ENCODE measurements around the gene MCM3AP.

The MCM3AP gene

GRCh38 chr21:46269466-46269865 is 15.9 kb downstream of the MCM3AP start:
- no peak for DNase-seq (ENCODE audit: low read depth)

DNA sequence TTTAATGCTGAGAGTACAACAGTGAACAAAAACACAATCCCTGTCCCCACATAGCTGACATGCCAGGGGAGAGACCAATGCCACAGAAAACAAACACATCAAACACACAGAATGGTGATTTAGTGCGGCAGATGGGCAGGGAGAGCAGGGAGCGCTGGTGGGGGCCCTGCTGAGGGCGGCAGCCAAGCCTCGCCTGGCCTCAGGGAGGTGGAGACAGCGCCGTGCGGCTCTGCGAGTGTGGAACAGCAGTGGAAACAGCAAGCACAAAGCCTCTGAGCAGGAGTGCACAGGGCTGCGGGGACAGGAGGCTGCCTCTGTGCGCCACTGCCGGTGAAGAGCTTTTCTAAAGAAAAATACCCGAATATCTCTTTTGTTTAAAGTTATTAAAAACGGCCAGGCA is 17.0 kb downstream of the MCM3AP start:
- no peak for DNase-seq (ENCODE audit: low read depth)

DNA sequence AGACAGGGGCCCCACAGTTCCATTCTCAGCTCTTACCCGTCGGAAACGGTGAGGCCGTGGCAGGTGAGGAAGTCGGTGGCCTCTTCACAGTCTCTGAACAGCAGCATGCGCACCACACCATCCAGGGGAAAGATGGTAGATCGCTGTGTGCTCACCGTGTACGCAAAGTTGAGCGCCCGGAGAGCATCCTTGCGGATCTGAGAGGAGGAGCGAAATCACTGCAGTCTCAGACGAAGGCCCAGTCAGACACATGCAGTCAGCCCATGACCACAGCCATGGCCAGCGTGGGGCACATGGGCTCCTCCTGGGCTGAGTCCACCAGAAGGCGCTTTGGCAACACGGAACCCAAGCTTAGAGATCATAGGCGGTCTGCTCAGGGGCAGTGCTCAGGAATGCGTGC is 18.5 kb downstream of the MCM3AP start:
- DNase-seq (ENCODE audit: low read depth), result no peak

- no peak for DNase-seq (ENCODE audit: low read depth)
Measured at GRCh38 chr21:46265736-46266525, 19.5 kb downstream of the MCM3AP start.

- no peak for DNase-seq (ENCODE audit: low read depth)
Measured at GRCh38 chr21:46264690-46265144, 20.7 kb downstream of the MCM3AP start.

GRCh38 chr21:46264046-46264689 is 21.2 kb downstream of the MCM3AP start:
- no peak for DNase-seq (ENCODE audit: low read depth)

- no peak for DNase-seq (ENCODE audit: low read depth)
Measured at GRCh38 chr21:46256501-46256994, 28.9 kb downstream of the MCM3AP start.

GRCh38 chr21:46255758-46256337 is 29.6 kb downstream of the MCM3AP start:
- DNase-seq (ENCODE audit: low read depth), result no peak

- DNase-seq (ENCODE audit: low read depth), result no peak
Measured at GRCh38 chr21:46255166-46255565, 30.2 kb downstream of the MCM3AP start.

GRCh38 chr21:46254208-46254975 is 31.0 kb downstream of the MCM3AP start:
- no peak for DNase-seq (ENCODE audit: low read depth)

DNA sequence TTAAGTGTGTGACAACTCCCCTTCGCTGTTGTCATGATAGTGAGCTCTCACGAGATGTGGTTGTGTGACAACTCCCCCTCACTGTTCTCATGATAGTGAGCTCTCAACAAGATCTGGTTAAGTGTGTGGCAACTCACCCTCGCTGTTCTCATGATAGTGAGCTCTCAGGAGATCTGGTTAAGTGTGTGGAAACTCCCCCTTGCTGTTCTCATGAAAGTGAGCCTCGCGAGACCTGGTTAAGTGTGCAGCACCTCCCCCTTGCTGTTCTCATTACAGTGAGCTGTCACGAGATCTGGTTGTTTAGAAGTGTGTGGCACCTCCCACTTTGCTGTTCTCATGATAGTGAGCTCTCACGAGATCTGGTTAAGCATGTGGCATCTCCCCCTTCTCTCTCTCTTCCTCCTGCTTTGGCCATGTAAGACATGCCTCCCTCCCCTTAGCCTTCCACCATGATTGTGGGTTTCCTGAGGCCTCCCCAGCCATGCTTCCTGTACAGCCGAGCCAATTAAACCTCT is 31.7 kb downstream of the MCM3AP start:
- peak; percentile 69 for DNase-seq (ENCODE audit: low read depth)

GRCh38 chr21:46252840-46253239 is 32.6 kb downstream of the MCM3AP start:
- DNase-seq (ENCODE audit: low read depth), result no peak

- DNase-seq (ENCODE audit: low read depth), result peak; percentile 9
Measured at GRCh38 chr21:46250146-46250725, 35.2 kb downstream of the MCM3AP start.

- DNase-seq (ENCODE audit: low read depth), result no peak
Measured at GRCh38 chr21:46248827-46249226, 36.6 kb downstream of the MCM3AP start.

GRCh38 chr21:46248422-46248782 is 37.0 kb downstream of the MCM3AP start:
- DNase-seq (ENCODE audit: low read depth), result no peak

GRCh38 chr21:46247699-46248421 is 37.6 kb downstream of the MCM3AP start:
- no peak for DNase-seq (ENCODE audit: low read depth)

DNA sequence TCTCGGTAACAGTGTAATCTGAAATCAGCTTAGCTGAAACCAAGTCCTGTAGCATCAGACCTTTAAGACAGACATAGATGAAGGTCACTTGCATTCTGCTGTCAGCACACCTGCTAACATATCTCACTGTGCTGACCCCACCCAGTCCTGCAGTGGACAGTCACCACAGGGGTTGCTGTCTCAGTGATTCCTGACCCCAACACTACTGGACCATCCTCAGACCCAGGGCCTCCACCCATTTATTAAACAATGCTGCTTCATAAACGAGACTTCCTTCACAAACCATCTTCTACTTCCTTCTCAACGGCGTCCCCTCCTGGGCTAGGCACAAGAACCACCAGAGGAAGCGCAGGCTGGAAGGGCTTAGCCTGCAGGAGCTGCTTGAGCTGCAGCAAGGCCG is 39.1 kb downstream of the MCM3AP start:
- no peak for DNase-seq (ENCODE audit: low read depth)

- DNase-seq (ENCODE audit: low read depth), result no peak
Measured at GRCh38 chr21:46245213-46245915, 40.0 kb downstream of the MCM3AP start.

- DNase-seq (ENCODE audit: low read depth), result no peak
Measured at GRCh38 chr21:46244602-46245001, 40.8 kb downstream of the MCM3AP start.

DNA sequence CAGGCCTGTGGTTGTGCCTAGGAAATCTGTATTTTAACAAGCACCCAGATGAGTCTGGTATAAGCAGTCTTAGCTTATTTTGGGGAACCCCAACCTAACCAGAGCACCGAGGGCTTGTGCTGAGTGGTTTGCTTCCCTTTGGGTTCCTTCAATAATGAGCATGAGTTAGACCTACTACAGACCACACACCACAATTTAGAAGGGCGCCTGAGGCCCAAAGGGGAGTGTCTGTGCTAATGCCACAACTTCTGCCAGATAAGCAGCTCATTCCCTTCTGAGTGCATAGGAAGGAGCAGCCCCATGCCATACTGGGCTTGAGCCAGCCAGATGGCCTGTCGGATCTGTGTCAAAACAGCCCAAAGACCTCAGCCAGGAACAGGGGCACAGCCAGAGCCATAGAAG is 41.5 kb downstream of the MCM3AP start:
- no peak for DNase-seq (ENCODE audit: low read depth)

All from amniotic epithelial cell (primary cell).